ENCODE measurements around the gene PSIP1. TPM values are rescaled to one million over a fixed set of nuclear protein-coding genes. Genes with fewer than 3 reads are reported as not detected.

Gene PSIP1
- total and polyA plus RNA-seq, 2 of the 4 experiments (the other 2 are of a cell fraction) = 21.8 to 27.2 TPM

DNA sequence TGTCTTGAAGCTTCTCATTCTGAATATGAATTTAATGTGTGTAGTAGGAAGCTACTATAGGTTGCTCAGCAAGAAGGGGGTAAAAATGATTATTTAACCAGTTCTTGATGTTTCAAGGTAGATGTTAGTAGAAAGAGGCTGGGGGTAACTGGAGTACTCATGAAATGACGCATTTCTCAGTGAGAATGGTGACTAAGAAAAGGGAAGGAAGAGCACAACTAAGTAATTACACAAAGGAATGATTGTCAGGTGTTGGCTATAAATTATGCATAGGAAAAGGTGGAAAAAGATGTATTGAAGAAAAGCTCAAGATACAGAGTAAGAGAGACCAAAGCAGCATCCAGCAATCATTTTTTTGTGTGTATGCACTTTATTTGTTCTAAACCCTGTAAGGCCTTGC, 1.4 kb upstream of the PSIP1 start:
- DNase-seq (no peak), ATAC-seq (ENCODE audit: low read depth) (no peak)
- Histone ChIP-seq H3K27ac (ENCODE audit: insufficient read depth, low read length) (no peak overlapping the region), H2BK120ac (ENCODE audit: low read depth, low read length) (no peak overlapping the region), H4K5ac (ENCODE audit: low read depth, low read length) (no peak overlapping the region), H3K9me1 (ENCODE audit: insufficient read depth, low read length) (no peaks in the 10 kb centered on the region), H4K20me1 (ENCODE audit: insufficient read depth, low read length) (peaks cover 3% of the 10 kb centered on the region; the same call in 1 of the 2 replicates), H3K27me3 (ENCODE audit: control insufficient read depth, insufficient read depth, low read length) (no peaks in the 10 kb centered on the region; the same call in 1 of the 2 replicates), H3K36me3 (ENCODE audit: control insufficient read depth, insufficient read depth, low read length) (no peaks in the 10 kb centered on the region), H3K4me1 (ENCODE audit: control insufficient read depth, insufficient read depth, low read length) (peaks cover 2% of the 10 kb centered on the region; the same call in 1 of the 2 replicates), H2BK5ac (ENCODE audit: low read depth, low read length, poor library complexity, severe bottlenecking) (no peak overlapping the region), H3K9me3 (ENCODE audit: control insufficient read depth, insufficient read depth, low read length) (no peaks in the 10 kb centered on the region), H3K4me3 (ENCODE audit: insufficient read depth, low read depth, low read length) (no peak overlapping the region), H3K23ac (ENCODE audit: low read depth, low read length) (no peak overlapping the region), H3K9ac (ENCODE audit: low read depth, low read length) (no peak overlapping the region), H3K4me2 (ENCODE audit: low read depth, low read length) (no peak overlapping the region), H3K14ac (replicated peaks; ENCODE audit: low read depth, low read length) (no peak overlapping the region), H3K79me1 (ENCODE audit: low read depth in 1 of 2, low read length in 2 of 2) (peaks cover 16 to 18% of the 10 kb centered on the region in 2 experiments), H4K91ac (ENCODE audit: insufficient read depth, low read depth, low read length) (no peak overlapping the region), H2AK9ac (replicated peaks; ENCODE audit: low read depth, low read length, poor library complexity) (no peak overlapping the region), H2AK5ac (ENCODE audit: low read depth, low read length) (no peak overlapping the region), H4K8ac (ENCODE audit: low read depth in 2 of 2, low read length in 2 of 2) (no peak overlapping the region), H3K18ac (ENCODE audit: low read depth, low read length) (no peak overlapping the region), H2AFZ (replicated peaks; ENCODE audit: low read length, poor library complexity) (no peak overlapping the region), H2BK20ac (ENCODE audit: low read depth, low read length) (no peak overlapping the region), H2BK15ac (ENCODE audit: low read depth, low read length) (no peak overlapping the region), H3K56ac (ENCODE audit: extremely low read depth, insufficient read depth, low read length) (no peak overlapping the region), H3K4ac (ENCODE audit: low read depth, low read length) (no peak overlapping the region)
- TF ChIP-seq RFX5 (IDR thresholded peaks at IDR 0.05; ENCODE audit: low read depth, low read length) (no peak), MAFK (IDR thresholded peaks at IDR 0.05; ENCODE audit: low read depth, low read length) (no peak), BHLHE40 (IDR thresholded peaks at IDR 0.05; ENCODE audit: low read depth, low read length) (no peak), MXI1 (IDR thresholded peaks at IDR 0.05; ENCODE audit: borderline replicate concordance, low read depth, low read length) (no peak), RCOR1 (IDR thresholded peaks at IDR 0.05; ENCODE audit: insufficient replicate concordance, low read length) (no peak), CEBPB (IDR thresholded peaks at IDR 0.05; ENCODE audit: low read depth, low read length) (no peak), CHD1 (IDR thresholded peaks at IDR 0.05; ENCODE audit: low read depth, low read length) (no peak), POLR2A (IDR thresholded peaks at IDR 0.05; ENCODE audit: low read depth, low read length) (no peak)
- TF ChIP-seq, protein P1, sequence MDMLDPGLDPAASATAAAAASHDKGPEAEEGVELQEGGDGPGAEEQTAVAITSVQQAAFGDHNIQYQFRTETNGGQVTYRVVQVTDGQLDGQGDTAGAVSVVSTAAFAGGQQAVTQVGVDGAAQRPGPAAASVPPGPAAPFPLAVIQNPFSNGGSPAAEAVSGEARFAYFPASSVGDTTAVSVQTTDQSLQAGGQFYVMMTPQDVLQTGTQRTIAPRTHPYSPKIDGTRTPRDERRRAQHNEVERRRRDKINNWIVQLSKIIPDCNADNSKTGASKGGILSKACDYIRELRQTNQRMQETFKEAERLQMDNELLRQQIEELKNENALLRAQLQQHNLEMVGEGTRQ (IDR thresholded peaks at IDR 0.05; ENCODE audit: low read depth, low read length) = no peak
- in situ Hi-C loops (cut with MboI; ENCODE audit: low sequenced_read_pairs) (no loop called here), dilution Hi-C loops (cut with HindIII; ENCODE audit: low sequenced_read_pairs, unreplicated experiment) (no loop called here), intact Hi-C loops (cut with micrococcal nuclease) (loop anchor here (5.0 kb wide), 1 partner anchor 95 kb away; no protein-coding TSS in a partner anchor)
- ChIA-PET CTCF (interaction anchor here (0.6 kb wide), 1 partner anchor 76 kb away, joined by 3 read pairs; no protein-coding TSS in a partner anchor), POLR2A (ENCODE audit: unreplicated experiment) (no interaction called here)
- no TSS peak for BruUV-seq (replicated peaks)
- 100% methylated on average over 1 of the region's 1 CpG; no CpG with 5 or more reads in 1 of the 2 experiments for WGBS, 2 experiments (ENCODE audit: extremely low coverage in 2 of 2, insufficient read length in 1 of 2)
